Omental fat pad (tissue), 4 donors: ENCODE data around the gene TOB2. TPM values are rescaled to one million over a fixed set of nuclear protein-coding genes. Genes with fewer than 3 reads are reported as not detected.

Experiments used
- ATAC-seq: fragments of 150-250 bp; one replicate; pipeline ENCODE4 v1.9.1; 2016; ENCODE audit warnings: mild to moderate bottlenecking, moderate library complexity; ENCODE audit not compliant: low FRiP score
- DNase-seq: peaks from one replicate; pipeline ENCODE4 v3.0.0-alpha.2; 2019; ENCODE audit warnings: low spot score
- CTCF ChIP-seq, 3 donors: fragments of 450-650 bp; IDR thresholded peaks; one replicate each; pipeline ENCODE4 v1.5.1; 2016 to 2017; ENCODE audit warnings: antibody characterized with exemption in 3 of 3, mild to moderate bottlenecking in 3 of 3, moderate library complexity in 2 of 3
- total RNA-seq, 4 donors: library from RNA; depleted of rRNA; stranded (reverse); fragments of >200 nt; gene quantifications; one replicate each; pipeline ENCODE4 v1.1.0, GENCODE V29; 2016

Gene TOB2
- total RNA-seq, 4 donors from 2014 or later = 59.4 to 111 (median 64.1) TPM

- ATAC-seq = peak; percentile 83
- TF ChIP-seq CTCF (IDR thresholded peaks at IDR 0.05) = no peak
Observed at GRCh38 chr22:41478891-41479521, 32.4 kb upstream of the TOB2 start.

GRCh38 chr22:41478473-41478872, 31.9 kb upstream of the TOB2 start:
- TF ChIP-seq CTCF (IDR thresholded peaks at IDR 0.05) = no peak

More at GRCh38 chr22:41478891-41479521, 32.4 kb upstream of the TOB2 start:
- DNase-seq = no peak

GRCh38 chr22:41474872-41475451, 28.4 kb upstream of the TOB2 start:
- TF ChIP-seq CTCF (IDR thresholded peaks at IDR 0.05) = no peak
- no peak for ATAC-seq
- DNase-seq = no peak

More at GRCh38 chr22:41478473-41478872, 31.9 kb upstream of the TOB2 start:
- ATAC-seq (no peak), DNase-seq (no peak)

GRCh38 chr22:41471568-41471967, 25.0 kb upstream of the TOB2 start:
- TF ChIP-seq CTCF (IDR thresholded peaks at IDR 0.05) = no peak
- ATAC-seq = no peak
- DNase-seq = no peak

- ATAC-seq = no peak
- no peak for TF ChIP-seq CTCF (IDR thresholded peaks at IDR 0.05)
Observed at GRCh38 chr22:41470886-41471285, 24.3 kb upstream of the TOB2 start.

GRCh38 chr22:41469218-41469851, 22.7 kb upstream of the TOB2 start:
- TF ChIP-seq CTCF (IDR thresholded peaks at IDR 0.05) = no peak
- ATAC-seq (peak; percentile 17), DNase-seq (no peak)

More at GRCh38 chr22:41470886-41471285, 24.3 kb upstream of the TOB2 start:
- no peak for DNase-seq
